Keratinocyte (primary cell): Measurements from ENCODE around the gene PAX3. TPM values are rescaled to one million over a fixed set of nuclear protein-coding genes. Genes with fewer than 3 reads are reported as not detected.

Source experiments
- DNase-seq: peaks from one replicate; pipeline ENCODE4 v3.0.0-alpha.2; 2011; ENCODE audit warnings: low read depth, missing footprints, low spot score
- FAIRE-seq: peaks from 2 replicates; lab custom pipeline; 2011; peaks lifted over from hg19 to GRCh38; lab: Jason Lieb, UNC
- H2AFZ ChIP-seq: 2 replicates; pipeline ENCODE4 v1.6.0; 2012; ENCODE audit warnings: low read length, control low read depth, inconsistent platforms; ENCODE audit not compliant: control insufficient read depth
- H3K27ac ChIP-seq: 2 replicates; pipeline ENCODE4 v1.5.1; 2011; ENCODE audit warnings: low read length; ENCODE audit not compliant: control insufficient read depth, insufficient read depth
- H3K27me3 ChIP-seq: 3 replicates; pipeline ENCODE4 v1.6.0; 2011; ENCODE audit warnings: low read length; ENCODE audit not compliant: control insufficient read depth, insufficient read depth; ENCODE audit errors: extremely low read depth
- H3K36me3 ChIP-seq, 2 experiments: 2 replicates in 1 of 2; 3 replicates in 1 of 2; pipeline ENCODE4 v1.5.1; 2011; ENCODE audit warnings: low read length in 2 of 2, mild to moderate bottlenecking in 1 of 2; ENCODE audit not compliant: control insufficient read depth in 2 of 2, insufficient read depth in 2 of 2; ENCODE audit errors: extremely low read depth in 1 of 2
- H3K4me1 ChIP-seq: 3 replicates; pipeline ENCODE4 v1.5.1; 2011; ENCODE audit warnings: low read length; ENCODE audit not compliant: control insufficient read depth, insufficient read depth; ENCODE audit errors: extremely low read depth
- H3K4me2 ChIP-seq: 3 replicates; pipeline ENCODE4 v1.6.0; 2011; ENCODE audit warnings: low read depth, low read length; ENCODE audit not compliant: control insufficient read depth, insufficient read depth; ENCODE audit errors: extremely low read depth
- H3K4me3 ChIP-seq, 3 experiments: fragments of 200-600 bp in 1 of 3; sonication (generic) in 1 of 3; 2 replicates in 2 of 3; 3 replicates in 1 of 3; pipeline ENCODE4 v1.5.1; 2011 to 2016; ENCODE audit warnings: low read length in 3 of 3, mild to moderate bottlenecking in 3 of 3, control low read depth in 2 of 3, inconsistent platforms in 1 of 3, low read depth in 1 of 3, mixed read lengths in 1 of 3, mixed run types in 1 of 3, moderate library complexity in 1 of 3; ENCODE audit not compliant: control insufficient read depth in 2 of 3, insufficient read depth in 2 of 3; ENCODE audit errors: extremely low read depth in 1 of 3
- H3K79me2 ChIP-seq: 2 replicates; pipeline ENCODE4 v1.6.0; 2012; ENCODE audit warnings: low read length; ENCODE audit not compliant: control insufficient read depth, insufficient read depth
- H3K9ac ChIP-seq: 3 replicates; pipeline ENCODE4 v1.6.0; 2011; ENCODE audit warnings: low read length; ENCODE audit not compliant: control insufficient read depth, insufficient read depth; ENCODE audit errors: extremely low read depth
- H3K9me1 ChIP-seq: 3 replicates; pipeline ENCODE4 v1.6.0; 2011; ENCODE audit warnings: low read length; ENCODE audit not compliant: control insufficient read depth, insufficient read depth; ENCODE audit errors: extremely low read depth
- H3K9me3 ChIP-seq: 2 replicates; pipeline ENCODE4 v1.5.1; 2012; ENCODE audit warnings: low read depth, low read length; ENCODE audit not compliant: control insufficient read depth
- H4K20me1 ChIP-seq: 3 replicates; pipeline ENCODE4 v1.6.0; 2011; ENCODE audit warnings: low read length; ENCODE audit not compliant: control insufficient read depth, insufficient read depth; ENCODE audit errors: extremely low read depth
- EZH2 ChIP-seq: IDR thresholded peaks from one replicate; pipeline ENCODE4 v1.6.1; 2012; ENCODE audit warnings: inconsistent platforms, mild to moderate bottlenecking, low read length, moderate library complexity
- dilution Hi-C: fragments of 300-500 bp; cut with MboI; formaldehyde crosslinking; loops from one replicate; pipeline ENCODE4 v1.7.0; 2020; ENCODE audit warnings: low sequenced_read_pairs; ENCODE audit not compliant: extremely low pct_ligation_motif_present
- polyA plus RNA-seq, 5 experiments: library from polyadenylated mRNA; depleted of rRNA in 3 of 5; stranded (reverse) in 3 of 5; stranded (forward) in 1 of 5; unstranded in 1 of 5; fragments of >200 nt; gene quantifications; 1 replicate in 1 of 5; 2 replicates in 3 of 5; 3 replicates in 1 of 5; pipeline versions ENCODE4 v1.2.1 to v1.2.3, GENCODE V29; 2011 to 2012; ENCODE audit warnings: missing spikeins in 2 of 5, low read depth in 1 of 5, low replicate concordance in 1 of 5
- TF ChIP-seq, protein P1 (sequence below), 3 experiments: IDR thresholded peaks in 1 of 3; conservative IDR thresholded peaks in 1 of 3; optimal IDR thresholded peaks in 1 of 3; 2 replicates in 2 of 3; 3 replicates in 1 of 3; pipeline versions ENCODE3 to v1.5.1; 2011; ENCODE audit warnings: low read length in 3 of 3, mild to moderate bottlenecking in 3 of 3, moderate library complexity in 2 of 3, control low read depth in 1 of 3, inconsistent platforms in 1 of 3; ENCODE audit not compliant: insufficient read depth in 2 of 3; ENCODE audit errors: extremely low read depth in 1 of 3

The PAX3 gene
- polyA plus RNA-seq, 1 donor (not counting 4 experiments of a cell fraction or from before 2014, with no cell fraction given), result not detected

DNA sequence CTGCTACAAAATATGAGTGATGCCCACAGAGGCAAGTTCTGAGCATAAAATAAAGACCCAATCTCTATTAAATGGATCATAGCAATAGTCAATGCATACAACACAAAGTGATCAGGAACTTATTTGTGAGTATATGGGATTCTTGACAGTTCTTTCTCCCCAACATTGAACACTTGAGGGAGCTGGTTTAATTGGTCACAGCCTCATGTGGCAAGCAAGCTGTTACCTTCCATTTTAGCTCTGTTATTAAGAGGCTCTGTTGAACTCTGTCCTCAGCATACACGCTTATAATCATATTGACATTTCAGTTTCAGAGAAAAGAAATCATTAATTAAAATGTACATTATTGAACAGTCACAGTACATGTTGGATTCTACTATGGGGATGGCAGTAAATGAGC is 37.6 kb upstream of the PAX3 start:
- no peaks in the 10 kb centered on the region for H3K27me3 ChIP-seq
- no peak for DNase-seq
- H3K4me3 ChIP-seq, result no peak overlapping the region
- dilution Hi-C loops, result no loop called here
- H3K36me3 ChIP-seq, result no peaks in the 10 kb centered on the region
- no peaks in the 10 kb centered on the region for H3K4me1 ChIP-seq
- H3K27ac ChIP-seq, result no peak overlapping the region
- H3K79me2 ChIP-seq, result no peaks in the 10 kb centered on the region
- H3K9me3 ChIP-seq, result no peaks in the 10 kb centered on the region
- no peak overlapping the region for H2AFZ ChIP-seq
- H4K20me1 ChIP-seq, result no peaks in the 10 kb centered on the region
- FAIRE-seq, result no peak
- no peak overlapping the region for H3K4me2 ChIP-seq
- H3K9ac ChIP-seq, result no peak overlapping the region
- TF ChIP-seq, protein P1, sequence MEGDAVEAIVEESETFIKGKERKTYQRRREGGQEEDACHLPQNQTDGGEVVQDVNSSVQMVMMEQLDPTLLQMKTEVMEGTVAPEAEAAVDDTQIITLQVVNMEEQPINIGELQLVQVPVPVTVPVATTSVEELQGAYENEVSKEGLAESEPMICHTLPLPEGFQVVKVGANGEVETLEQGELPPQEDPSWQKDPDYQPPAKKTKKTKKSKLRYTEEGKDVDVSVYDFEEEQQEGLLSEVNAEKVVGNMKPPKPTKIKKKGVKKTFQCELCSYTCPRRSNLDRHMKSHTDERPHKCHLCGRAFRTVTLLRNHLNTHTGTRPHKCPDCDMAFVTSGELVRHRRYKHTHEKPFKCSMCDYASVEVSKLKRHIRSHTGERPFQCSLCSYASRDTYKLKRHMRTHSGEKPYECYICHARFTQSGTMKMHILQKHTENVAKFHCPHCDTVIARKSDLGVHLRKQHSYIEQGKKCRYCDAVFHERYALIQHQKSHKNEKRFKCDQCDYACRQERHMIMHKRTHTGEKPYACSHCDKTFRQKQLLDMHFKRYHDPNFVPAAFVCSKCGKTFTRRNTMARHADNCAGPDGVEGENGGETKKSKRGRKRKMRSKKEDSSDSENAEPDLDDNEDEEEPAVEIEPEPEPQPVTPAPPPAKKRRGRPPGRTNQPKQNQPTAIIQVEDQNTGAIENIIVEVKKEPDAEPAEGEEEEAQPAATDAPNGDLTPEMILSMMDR (optimal IDR thresholded peaks at IDR 0.05 in 1 of 3, IDR thresholded peaks at IDR 0.05 in 1 of 3, conservative IDR thresholded peaks at IDR 0.05 in 1 of 3; ENCODE audit: extremely low read depth in 1 of 3, insufficient read depth in 2 of 3, low read length in 3 of 3), result no peak
- no peak for TF ChIP-seq EZH2
- no peaks in the 10 kb centered on the region for H3K9me1 ChIP-seq

DNA sequence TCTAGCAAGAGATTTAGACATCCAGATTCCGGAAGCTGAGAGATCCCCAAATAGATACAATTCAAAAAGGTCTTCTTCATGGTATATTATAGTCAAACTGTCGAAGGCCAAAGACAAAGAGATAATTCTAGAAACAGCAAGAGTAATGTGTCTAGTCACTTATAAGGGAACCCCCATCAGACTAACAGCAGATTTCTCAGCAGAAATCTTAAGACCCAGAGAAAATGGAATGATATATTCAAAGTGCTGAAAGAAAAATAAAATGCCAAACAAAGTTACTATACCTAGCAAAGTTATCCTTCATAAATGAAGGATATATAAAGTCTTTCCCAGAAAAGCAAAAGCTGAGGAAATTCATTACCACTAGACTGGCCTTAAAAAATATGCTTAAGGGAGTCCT is 36.1 kb upstream of the PAX3 start:
- Histone ChIP-seq H3K9me1 (no peaks in the 10 kb centered on the region), H4K20me1 (no peaks in the 10 kb centered on the region), H3K27me3 (no peaks in the 10 kb centered on the region), H3K79me2 (no peaks in the 10 kb centered on the region), H2AFZ (no peak overlapping the region), H3K4me2 (no peak overlapping the region), H3K4me1 (no peaks in the 10 kb centered on the region), H3K4me3 (no peak overlapping the region), H3K9me3 (no peaks in the 10 kb centered on the region), H3K36me3 (no peaks in the 10 kb centered on the region), H3K9ac (no peak overlapping the region), H3K27ac (no peak overlapping the region)
- DNase-seq, result no peak
- TF ChIP-seq, protein P1 (optimal IDR thresholded peaks at IDR 0.05 in 1 of 3, IDR thresholded peaks at IDR 0.05 in 1 of 3, conservative IDR thresholded peaks at IDR 0.05 in 1 of 3; ENCODE audit: extremely low read depth in 1 of 3, insufficient read depth in 2 of 3, low read length in 3 of 3), result no peak
- no peak for TF ChIP-seq EZH2
- FAIRE-seq, result no peak
- dilution Hi-C loops, result no loop called here
